Measurements from ENCODE around the gene OR51Q1. TPM values are rescaled to one million over a fixed set of nuclear protein-coding genes. Genes with fewer than 3 reads are reported as not detected.

Gene OR51Q1, protein sequence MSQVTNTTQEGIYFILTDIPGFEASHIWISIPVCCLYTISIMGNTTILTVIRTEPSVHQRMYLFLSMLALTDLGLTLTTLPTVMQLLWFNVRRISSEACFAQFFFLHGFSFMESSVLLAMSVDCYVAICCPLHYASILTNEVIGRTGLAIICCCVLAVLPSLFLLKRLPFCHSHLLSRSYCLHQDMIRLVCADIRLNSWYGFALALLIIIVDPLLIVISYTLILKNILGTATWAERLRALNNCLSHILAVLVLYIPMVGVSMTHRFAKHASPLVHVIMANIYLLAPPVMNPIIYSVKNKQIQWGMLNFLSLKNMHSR
- not detected in 2 replicates for total RNA-seq

DNA sequence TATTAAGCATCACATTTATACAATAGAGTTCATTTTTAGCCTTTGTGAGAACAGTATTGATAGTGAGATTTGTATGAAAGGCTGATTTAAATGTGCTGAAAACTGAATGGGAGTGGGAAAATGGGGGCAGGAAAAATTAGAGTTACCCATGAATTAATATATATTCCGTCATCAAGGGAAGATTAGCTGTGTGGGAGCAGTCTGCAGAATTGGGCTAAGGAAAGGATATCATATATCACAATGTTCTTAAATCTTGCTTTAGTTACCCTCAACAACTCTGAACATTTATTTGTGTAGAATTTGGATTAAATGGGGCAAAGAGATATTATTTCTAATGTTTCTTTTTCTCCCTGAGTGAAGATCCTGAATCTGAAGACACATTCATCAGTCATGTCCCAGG is at the start of gene OR51Q1:
Gene OR51Q1, plus strand, starts transcription at position 301 of the 400 bp plus-strand sequence. Its CDS starts 90 bp downstream, at position 391.
- DNase-seq (ENCODE audit: low read depth in 2 of 2), result no peak

DNA sequence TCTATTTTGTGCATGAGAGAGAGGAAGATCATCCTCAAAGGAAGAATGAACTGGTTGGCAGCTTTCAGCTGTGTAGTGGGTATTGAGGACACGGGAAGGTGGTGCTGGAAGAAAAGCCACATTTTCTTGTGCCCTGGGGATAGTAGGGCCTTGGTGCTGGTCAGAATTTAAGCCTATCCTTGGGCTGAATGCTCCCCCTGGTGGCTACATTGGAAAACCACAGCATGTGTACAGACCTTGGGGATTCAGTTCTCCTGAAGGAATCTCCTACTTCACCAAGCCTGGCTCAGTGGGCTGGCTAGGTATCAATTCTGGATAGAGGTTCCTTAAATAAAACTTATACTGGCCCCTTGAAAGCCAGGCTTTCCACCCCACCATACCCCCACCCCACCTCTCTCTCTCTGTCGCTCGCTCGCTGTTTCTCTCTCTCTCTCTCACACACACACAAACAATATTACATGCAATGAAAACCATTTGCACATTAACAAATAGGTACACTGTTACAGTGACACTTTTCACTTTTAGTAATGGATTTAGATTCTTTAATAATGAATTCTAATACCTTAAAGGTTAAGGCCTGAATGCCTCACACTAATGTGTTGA is 41.1 kb upstream of the OR51Q1 start:
- DNase-seq (ENCODE audit: low read depth in 2 of 2), result peak; percentile 71 to 76

DNA sequence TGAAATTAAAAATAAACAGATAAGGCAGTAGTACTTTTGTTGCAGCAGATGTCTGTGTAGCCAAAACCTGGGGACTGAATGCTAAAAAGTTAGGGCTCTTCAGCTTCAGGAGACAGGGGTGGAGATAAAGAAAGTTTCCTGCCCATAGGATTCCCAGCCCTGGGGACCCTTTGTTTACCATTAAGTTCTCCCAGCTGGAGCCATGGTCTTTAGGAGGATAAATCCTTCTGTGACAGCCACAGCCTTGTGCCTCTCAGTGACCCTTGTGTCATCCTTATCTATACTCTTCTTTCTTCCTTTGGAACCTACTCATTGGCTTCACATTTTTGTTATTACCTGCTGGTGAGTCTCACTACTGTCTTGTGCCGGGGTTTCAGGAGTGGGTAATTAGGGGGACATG is 38.3 kb upstream of the OR51Q1 start, which contains the start of gene OR51M1:
Gene OR51M1, plus strand, starts transcription at position 237 of the 400 bp plus-strand sequence. CDS start 5,587 bp downstream, outside the sequence.
- no peak for DNase-seq (ENCODE audit: low read depth in 2 of 2)

DNA sequence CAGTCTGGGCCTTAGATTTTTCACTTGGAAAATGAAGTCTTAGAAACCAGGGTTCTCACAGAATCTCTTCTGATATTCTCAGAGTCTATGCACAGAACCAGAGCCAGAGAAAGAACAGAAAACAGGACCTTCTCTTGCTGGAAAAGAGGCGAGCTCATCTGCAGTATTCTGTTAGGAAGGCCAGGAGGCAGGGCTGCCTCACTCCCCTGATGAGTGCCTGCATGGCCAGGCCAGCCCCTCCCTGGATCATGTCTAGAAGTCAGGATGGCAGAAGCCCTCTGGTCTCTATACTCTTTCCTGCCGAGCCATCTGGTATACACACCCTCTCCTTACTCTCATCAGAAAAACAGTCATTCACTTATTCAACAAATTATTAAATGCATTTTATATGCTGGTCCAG is 37.6 kb upstream of the OR51Q1 start:
- DNase-seq (ENCODE audit: low read depth in 2 of 2), result no peak

DNA sequence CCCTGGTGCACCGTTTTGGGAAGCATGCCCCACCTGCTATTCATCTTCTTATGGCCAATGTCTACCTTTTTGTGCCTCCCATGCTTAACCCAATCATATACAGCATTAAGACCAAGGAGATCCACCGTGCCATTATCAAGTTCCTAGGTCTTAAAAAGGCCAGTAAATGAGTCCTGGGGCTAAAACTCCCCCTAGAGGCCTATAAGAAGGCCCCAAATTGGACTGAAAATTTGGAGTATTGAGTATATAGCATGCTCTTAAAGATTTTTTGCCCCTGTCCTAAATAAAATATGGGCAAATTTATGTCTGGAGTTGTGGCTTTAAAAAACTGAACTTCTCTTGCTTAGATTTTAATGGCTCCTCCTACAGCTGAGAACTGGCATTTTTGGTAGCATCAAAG is 31.7 kb upstream of the OR51Q1 start:
- no peak for DNase-seq (ENCODE audit: low read depth in 2 of 2)

DNA sequence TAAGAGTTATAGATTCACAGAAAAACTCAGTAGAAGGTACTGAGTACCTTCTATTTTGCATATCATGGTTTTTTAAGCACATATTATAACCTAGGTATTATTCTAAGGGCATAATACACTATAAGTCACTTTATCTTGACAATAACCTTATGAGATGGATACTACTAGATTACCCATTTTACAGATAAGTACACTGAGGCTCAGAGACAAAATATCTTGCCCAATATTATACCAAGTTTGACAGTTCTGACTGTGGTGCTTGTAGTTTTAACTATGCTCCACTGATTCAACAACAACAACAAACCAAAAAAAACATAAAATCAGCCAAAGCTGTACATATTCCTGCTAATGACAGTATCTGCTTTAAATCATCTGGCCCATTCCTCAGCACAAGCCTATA is 27.8 kb upstream of the OR51Q1 start:
- no peak for DNase-seq (ENCODE audit: low read depth in 2 of 2)

DNA sequence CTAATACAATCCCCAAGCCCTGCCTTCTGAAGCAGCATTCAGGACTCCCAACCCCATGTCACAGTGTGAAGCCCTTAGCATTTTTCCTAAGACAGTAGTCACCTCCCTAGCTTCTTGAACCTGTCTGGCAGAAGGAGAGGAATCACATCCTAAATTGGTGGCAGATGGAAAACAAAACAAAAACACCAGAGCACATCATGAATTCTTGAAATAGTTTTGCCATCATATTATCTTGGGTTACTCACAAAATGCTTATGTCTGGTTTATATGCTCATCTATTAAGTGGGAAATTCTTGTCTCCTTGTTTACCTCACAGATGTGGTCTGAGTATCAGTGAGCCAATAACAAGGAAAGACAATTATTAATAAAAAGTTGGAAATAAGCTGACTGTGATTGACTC is 23.0 kb upstream of the OR51Q1 start:
- DNase-seq (ENCODE audit: low read depth in 2 of 2), result no peak

DNA sequence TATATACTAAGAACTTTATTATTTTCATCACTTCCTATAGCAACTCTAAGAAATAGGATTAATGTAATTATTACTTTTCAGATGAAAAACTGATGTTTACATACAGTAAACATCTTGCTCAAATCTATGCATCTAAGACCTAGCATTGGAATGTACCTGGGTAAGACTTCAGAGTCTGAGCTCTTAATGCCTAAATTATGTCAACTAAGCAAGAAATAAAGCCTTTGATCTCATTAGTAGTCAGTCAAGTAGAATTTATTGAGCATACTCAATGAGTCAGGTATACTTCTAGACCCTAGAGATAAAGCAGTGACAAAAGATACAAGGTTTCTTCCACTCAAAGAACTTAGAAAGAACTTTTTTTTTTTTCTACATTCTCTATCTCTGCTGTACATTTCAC is 16.7 kb upstream of the OR51Q1 start:
- DNase-seq (ENCODE audit: low read depth in 2 of 2), result no peak

DNA sequence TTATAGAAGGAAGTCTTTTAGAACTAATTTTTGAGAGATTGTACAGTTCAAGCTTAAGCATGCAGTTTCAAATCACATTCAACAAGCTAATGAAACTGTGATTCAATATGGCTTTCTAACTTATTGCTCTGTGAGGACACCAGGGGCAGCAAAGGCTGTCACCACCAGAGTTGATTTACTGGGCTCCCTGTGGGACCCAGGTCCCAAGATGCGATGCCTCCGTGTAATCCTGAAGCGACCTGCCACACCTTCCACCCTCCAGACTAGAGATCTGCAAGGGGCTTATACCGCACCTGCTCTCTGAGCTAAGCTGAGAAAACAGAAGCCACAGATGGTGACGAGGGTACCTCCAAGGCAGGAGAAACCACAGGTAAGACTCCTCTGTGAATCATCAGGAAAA is 918 bp upstream of the OR51Q1 start:
- no peak for DNase-seq (ENCODE audit: low read depth in 2 of 2)

DNA sequence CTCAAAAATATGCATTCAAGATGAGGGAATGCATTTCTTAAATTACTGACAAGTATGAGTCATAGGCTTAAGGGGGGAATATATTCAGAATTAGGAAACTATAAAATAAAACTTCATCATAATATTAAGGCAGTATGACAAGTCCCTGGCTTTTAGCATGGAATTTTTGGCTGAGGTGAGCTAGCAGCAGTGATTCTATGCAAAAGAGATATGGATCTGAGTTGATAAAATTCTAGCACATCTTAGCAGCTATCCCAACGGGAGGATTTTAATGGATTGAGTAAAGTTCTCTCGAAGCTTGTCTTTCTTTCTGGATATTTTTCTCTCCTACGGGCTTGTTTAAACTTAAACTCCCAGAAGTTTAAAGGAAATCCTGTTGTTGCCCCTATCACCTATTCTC is 1.2 kb downstream of the OR51Q1 start:
- no peak for DNase-seq (ENCODE audit: low read depth in 2 of 2)

DNA sequence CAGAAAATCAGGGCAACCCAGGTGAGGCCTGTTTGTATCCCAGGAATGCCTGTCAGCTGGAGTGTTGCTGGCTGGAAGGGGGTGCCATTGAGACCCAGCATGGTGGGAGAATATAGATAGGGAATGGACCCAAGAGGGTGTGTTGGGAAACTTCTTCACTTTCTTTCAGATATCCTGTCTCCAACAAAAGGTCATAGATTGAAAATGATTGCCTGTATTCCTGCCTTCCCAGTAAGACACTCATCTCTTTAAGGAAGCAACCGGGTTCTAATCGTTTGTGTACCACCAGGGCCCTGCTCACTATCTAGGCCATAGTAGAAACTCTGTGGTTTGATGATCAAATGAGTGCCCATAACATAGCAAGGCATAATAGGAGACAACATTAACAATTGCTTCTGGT is 19.5 kb downstream of the OR51Q1 start, which contains the start of gene OR51I1:
Gene OR51I1, minus strand, starts transcription at position 101 of the 400 bp plus-strand sequence. Its CDS starts 0 bp downstream, at position 101.
- no peak for DNase-seq (ENCODE audit: low read depth in 2 of 2)

DNA sequence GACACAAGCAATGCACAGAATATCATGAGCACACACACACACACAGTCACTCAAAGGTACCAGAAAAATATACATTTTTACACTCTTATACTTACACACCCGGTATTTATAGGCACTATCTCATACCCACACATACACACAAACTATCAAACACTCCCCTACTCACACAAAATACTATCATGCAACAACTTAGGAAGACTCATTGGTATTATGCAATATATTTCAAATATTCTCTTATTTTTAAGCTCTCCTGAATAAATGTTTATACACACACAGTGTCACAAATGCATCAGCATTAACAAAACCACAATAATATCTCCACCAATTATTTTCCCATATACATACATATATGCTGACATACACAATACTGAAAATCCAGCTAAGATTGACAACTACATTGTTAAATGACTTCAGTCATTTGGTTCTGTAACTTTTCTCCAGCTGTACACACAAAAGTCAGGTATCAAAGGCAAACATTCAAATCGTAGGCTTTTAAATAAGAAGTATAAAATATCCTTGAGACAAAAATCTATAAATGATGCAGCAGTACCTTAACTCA is 22.0 kb downstream of the OR51Q1 start:
- no peak for DNase-seq (ENCODE audit: low read depth in 2 of 2)

DNA sequence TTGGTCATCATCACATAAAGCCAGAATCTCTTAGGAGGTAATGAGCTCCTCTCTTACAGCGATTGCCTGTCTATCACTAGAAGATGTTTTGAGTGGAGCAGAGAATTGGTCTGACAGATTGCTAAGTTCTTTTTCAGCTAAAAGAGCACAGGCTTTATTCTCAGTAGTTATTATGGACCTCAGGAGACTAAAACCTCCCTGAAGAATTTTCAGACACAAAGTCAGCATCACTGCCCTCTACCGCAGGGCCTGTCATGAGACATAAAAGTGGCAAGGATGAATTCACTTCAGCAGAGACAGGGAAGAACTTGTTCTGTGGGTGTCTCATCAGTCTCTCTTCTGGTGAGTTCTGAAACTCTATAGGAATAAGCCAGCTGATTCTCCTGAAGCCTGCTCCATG is 27.1 kb downstream of the OR51Q1 start, which contains the start of gene OR51I2:
Gene OR51I2, plus strand, starts transcription at position 301 of the 400 bp plus-strand sequence. CDS start 4,166 bp downstream, outside the sequence.
- no peak for DNase-seq (ENCODE audit: low read depth in 2 of 2)

DNA sequence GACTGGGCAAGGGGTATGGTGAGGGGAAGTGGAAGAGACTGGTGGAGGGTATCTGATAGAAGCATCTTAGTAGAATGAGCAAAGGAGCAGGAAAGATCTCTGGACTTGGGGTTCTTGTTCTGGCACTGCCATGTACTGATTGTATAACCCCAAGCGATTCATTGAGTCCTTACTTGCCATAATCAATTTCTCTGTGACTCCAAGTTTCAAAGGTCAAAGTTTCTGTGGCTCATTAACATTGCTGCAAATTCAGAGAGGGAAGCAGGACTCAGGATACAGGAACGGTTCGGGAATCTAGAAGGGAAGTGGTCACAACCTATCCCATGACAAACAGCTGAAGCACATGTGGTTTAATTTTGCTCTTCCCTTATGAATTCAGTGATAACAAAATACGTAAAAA is 27.5 kb downstream of the OR51Q1 start:
- no peak for DNase-seq (ENCODE audit: low read depth in 2 of 2)

DNA sequence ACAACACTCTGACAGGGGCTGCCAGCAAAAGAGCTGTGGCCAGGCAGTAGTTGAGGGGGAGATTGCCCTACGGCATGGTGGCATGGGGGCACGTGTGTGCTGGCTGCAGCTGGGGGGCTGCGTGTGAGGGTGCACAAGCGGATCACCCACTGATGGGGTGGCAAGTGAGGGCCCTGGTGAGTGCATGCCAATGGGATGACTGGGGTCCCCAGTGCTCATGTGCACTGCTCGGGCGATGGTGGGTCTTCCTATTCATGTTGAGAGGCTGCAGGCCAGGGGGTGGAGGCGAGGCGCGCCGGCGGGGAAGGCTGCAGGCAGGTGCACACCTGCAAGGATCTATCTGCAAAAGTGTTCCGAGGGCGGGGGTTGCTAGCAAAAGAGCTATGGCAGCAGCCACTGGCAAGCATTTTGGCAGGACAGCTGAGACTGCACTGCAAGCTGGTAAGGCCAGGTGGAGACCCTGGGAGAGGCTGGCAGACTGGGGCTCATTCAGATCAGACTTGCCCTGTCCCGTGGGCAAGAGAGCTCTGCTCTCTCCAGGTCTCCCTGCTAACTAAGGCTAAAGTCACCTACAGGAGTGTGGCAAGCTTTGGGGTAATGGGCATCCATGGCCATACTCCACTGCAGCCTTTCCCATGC is 39.2 kb downstream of the OR51Q1 start:
- no peak for DNase-seq (ENCODE audit: low read depth in 2 of 2)

DNA sequence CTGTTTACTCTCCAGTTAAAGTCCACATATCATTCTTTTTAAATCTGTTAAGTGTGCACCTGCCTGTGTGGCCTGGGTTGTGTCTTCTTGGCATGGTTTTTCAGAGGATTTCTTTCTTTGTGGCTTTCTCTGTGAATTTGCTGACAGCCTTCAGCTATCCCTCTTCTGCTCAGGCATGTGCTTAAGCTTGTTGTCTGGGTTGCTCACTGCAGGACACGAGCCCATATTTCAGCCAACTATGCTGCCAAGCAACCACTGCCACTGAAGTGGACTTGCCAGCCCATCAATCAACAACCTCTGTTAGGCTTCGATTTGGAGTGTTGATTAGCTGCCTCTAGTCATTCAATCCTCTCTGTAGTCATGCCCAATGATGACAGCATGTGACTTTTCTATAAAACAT is 45.6 kb downstream of the OR51Q1 start:
- no peak for DNase-seq (ENCODE audit: low read depth in 2 of 2)

Other genes with a start within 250 kb of the OR51Q1 start
- not detected in 2 replicates for gene OR51V1, start 221.4 kb upstream of the OR51Q1 start, total RNA-seq
- gene HBB, start 195.0 kb upstream of the OR51Q1 start, total RNA-seq, result not detected in 2 replicates
- gene HBD, start 187.6 kb upstream of the OR51Q1 start, total RNA-seq, result not detected in 2 replicates
- not detected in 2 replicates for gene HBG1, start 172.3 kb upstream of the OR51Q1 start, total RNA-seq
- not detected in 2 replicates for gene HBG2, start 167.3 kb upstream of the OR51Q1 start, total RNA-seq
- 0.22 TPM in 1 of 2 replicates, not detected in the other for gene HBE1, start 152.2 kb upstream of the OR51Q1 start, total RNA-seq
- not detected in 2 replicates for gene OR51B4, start 120.2 kb upstream of the OR51Q1 start, total RNA-seq
- gene OR51B2, start 97.8 kb upstream of the OR51Q1 start, total RNA-seq, result not detected in 2 replicates
- gene OR51B5, start 78.6 kb upstream of the OR51Q1 start, total RNA-seq, result not detected in 2 replicates
- not detected in 2 replicates for gene OR51B6, start 70.6 kb upstream of the OR51Q1 start, total RNA-seq
- gene OR51M1, start 38.3 kb upstream of the OR51Q1 start, total RNA-seq, result not detected in 2 replicates
- gene OR51I1, start 19.4 kb downstream of the OR51Q1 start, total RNA-seq, result not detected in 2 replicates
- not detected in 2 replicates for gene OR51I2, start 27.2 kb downstream of the OR51Q1 start, total RNA-seq
- not detected in 2 replicates for gene OR52D1, start 66.6 kb downstream of the OR51Q1 start, total RNA-seq
- not detected in 2 replicates for gene UBQLN3, start 87.8 kb downstream of the OR51Q1 start, total RNA-seq
- gene UBQLNL, start 94.6 kb downstream of the OR51Q1 start, total RNA-seq, result under 0.01 TPM in 1 of 2 replicates, not detected in the other
- under 0.01 TPM in 1 of 2 replicates, not detected in the other for gene OR52H1, start 126.4 kb downstream of the OR51Q1 start, total RNA-seq
- gene OR52B6, start 158.8 kb downstream of the OR51Q1 start, total RNA-seq, result not detected in 2 replicates
- 0.99 and 3.3 TPM in 2 replicates for gene TRIM6, start 174.5 kb downstream of the OR51Q1 start, total RNA-seq
- gene TRIM34, start 202.9 kb downstream of the OR51Q1 start, total RNA-seq, result 8.5 and 9.4 TPM in 2 replicates

All from lung microvascular endothelial cell (primary cell).